ENCODE measurements around the gene SLC39A8.

Gene SLC39A8

DNA sequence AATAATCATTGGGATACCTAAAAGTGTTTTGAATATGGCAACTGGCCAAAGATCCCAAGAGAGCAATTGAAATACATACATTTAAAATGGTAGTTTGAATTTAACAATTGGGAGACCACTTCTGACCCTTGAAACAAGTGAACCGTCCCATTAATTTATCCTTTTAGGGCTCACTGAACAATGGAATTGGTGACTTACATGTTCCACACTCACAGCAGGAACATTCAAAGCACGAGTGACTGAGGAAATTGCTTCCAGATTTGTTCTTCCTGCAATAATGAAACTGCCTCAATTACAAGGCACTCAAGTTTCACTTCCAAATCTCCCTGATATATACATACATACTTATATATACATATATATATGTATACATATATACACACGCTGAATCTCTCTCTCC is 20.6 kb downstream of the SLC39A8 start:
- no peaks in the 10 kb centered on the region for H3K9me3 ChIP-seq (ENCODE audit: control insufficient read depth, insufficient read depth, low read length)
- no peaks in the 10 kb centered on the region for H3K36me3 ChIP-seq (ENCODE audit: insufficient read depth, low read length)
- H3K4me1 ChIP-seq (ENCODE audit: insufficient read depth, low read length), result peaks cover 35% of the 10 kb centered on the region
- H3K9ac ChIP-seq (ENCODE audit: low read depth, low read length), result no peak overlapping the region

DNA sequence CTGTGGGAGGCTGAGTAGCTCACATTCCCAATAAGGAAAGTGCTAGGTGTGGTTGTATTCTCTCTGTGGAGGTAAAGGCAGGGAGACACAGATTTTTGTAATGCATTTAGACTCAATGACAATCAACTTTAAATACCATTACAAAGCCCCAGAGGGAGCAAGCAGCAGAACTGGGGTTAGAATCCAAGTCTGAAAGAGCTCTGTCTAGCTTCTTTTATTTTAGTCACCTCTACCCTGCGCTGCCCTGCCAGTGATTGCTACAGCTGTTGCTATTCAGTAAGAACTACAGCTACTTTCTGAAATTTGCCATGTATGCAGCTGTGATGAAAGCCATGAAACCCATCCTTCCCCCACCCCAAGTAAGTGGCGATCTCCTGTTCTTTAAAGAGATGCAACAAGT is 22.5 kb downstream of the SLC39A8 start:
- Histone ChIP-seq H3K36me3 (ENCODE audit: insufficient read depth, low read length) (no peaks in the 10 kb centered on the region), H3K4me1 (ENCODE audit: insufficient read depth, low read length) (peaks cover 46% of the 10 kb centered on the region)

DNA sequence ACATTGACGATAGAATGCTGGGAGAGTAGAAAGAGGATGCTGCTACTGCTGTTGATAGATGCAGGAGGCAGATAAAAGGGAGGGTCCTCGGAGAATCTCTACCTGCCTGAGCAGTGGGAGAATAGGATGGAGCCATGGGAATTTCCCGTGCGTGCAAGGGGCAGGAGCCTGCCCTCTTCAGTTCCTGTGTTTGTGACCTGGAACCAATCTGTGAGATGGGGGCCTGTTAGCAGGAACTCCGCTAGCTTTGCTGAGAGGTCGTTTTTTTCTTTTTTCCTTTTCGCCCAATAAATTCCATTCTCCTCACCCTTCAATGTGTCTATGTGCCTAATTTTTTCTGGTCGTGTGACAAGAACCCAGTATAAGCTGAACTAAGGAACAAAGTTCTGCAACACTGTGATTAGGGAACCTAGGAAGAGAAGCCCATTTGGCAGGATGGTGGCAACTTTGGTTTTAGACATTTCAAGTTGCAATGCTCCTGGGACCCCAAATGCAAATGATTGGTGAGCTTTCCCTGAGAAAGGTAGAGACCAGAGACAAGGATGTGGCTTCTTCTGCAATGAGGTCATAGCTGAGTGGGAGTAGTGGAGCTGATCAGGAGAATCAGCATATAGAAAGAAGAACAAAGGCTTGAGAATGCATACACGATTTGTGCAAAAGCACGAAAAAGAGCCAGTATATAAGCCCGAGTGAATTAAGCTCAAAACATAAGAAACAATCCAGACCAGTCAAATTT is 23.9 kb downstream of the SLC39A8 start:
- peaks cover 46% of the 10 kb centered on the region for H3K4me1 ChIP-seq (ENCODE audit: insufficient read depth, low read length)
- H3K9ac ChIP-seq (ENCODE audit: low read depth, low read length), result no peak overlapping the region; the same call in 1 of the 2 replicates
- H3K36me3 ChIP-seq (ENCODE audit: insufficient read depth, low read length), result no peaks in the 10 kb centered on the region
- H3K9me3 ChIP-seq (ENCODE audit: control insufficient read depth, insufficient read depth, low read length), result no peaks in the 10 kb centered on the region

More for the DNA sequence above, 22.5 kb downstream of the SLC39A8 start:
- H3K9me3 ChIP-seq (ENCODE audit: control insufficient read depth, insufficient read depth, low read length), result no peaks in the 10 kb centered on the region
- H3K9ac ChIP-seq (ENCODE audit: low read depth, low read length), result no peak overlapping the region

DNA sequence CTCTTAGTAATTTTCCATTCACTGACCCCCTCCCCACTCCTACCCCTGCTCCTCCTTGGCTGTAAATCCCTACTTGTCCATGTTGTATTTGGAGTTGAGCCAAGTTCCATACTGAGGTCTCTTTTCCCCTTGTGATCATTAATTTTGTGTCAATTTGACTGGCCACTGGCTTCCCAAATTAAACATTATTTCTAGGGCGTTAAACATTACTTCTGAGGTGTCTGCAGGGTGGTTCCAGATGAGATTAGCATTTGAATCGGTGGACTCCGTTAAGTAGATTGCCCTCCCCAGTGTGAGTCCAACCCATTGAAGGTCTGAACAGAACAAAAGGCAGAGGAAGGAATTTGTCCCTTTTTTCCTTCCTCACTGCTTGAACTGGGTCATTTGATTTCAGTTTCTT is 25.7 kb downstream of the SLC39A8 start:
- H3K36me3 ChIP-seq (ENCODE audit: insufficient read depth, low read length), result no peaks in the 10 kb centered on the region
- no peaks in the 10 kb centered on the region for H3K9me3 ChIP-seq (ENCODE audit: control insufficient read depth, insufficient read depth, low read length)
- H3K4me1 ChIP-seq (ENCODE audit: insufficient read depth, low read length), result peaks cover 44% of the 10 kb centered on the region
- no peak overlapping the region for H3K9ac ChIP-seq (ENCODE audit: low read depth, low read length)

DNA sequence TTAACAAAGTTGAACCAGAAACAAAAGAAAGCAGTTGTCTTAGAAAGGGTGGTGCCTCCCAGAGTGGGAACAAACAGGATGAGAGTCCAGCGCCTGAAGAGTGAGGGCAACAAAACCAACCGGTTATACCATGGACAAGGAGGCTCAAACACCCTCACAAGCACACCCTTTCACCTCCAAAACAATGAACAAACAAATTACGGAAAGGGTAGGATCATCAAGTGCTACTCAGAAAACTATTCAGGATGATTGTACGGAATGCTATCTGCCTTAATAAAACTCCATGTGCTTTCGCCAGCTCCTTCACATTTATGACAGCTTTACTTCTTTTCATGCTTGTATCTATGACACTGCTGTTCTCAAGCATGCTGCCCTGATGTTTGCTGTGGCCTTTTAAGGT is 26.8 kb downstream of the SLC39A8 start:
- H3K9ac ChIP-seq (ENCODE audit: low read depth, low read length), result no peak overlapping the region
- no peaks in the 10 kb centered on the region for H3K36me3 ChIP-seq (ENCODE audit: insufficient read depth, low read length)
- peaks cover 41% of the 10 kb centered on the region for H3K4me1 ChIP-seq (ENCODE audit: insufficient read depth, low read length)
- no peaks in the 10 kb centered on the region for H3K9me3 ChIP-seq (ENCODE audit: control insufficient read depth, insufficient read depth, low read length)

DNA sequence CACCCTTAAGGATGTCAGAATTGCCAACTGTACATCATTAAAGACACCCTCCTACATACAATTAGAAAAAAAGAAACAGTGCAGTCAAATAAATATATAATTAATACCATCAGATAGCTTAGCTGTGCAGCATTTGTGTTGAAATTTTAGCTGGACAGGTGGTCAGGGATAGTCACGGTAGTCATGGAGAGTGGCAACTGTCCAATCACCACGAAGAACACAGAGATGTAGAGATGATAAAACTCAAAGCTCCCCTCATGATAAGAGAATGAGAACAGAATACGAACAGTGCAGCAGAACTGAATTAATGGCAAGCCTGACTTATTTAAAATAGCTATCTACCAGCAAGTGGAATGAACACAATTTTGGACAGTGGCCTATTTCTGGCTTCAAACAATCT is 27.2 kb downstream of the SLC39A8 start:
- Histone ChIP-seq H3K36me3 (ENCODE audit: insufficient read depth, low read length) (no peaks in the 10 kb centered on the region), H3K9me3 (ENCODE audit: control insufficient read depth, insufficient read depth, low read length) (no peaks in the 10 kb centered on the region), H3K4me1 (ENCODE audit: insufficient read depth, low read length) (peaks cover 37% of the 10 kb centered on the region), H3K9ac (ENCODE audit: low read depth, low read length) (no peak overlapping the region)

DNA sequence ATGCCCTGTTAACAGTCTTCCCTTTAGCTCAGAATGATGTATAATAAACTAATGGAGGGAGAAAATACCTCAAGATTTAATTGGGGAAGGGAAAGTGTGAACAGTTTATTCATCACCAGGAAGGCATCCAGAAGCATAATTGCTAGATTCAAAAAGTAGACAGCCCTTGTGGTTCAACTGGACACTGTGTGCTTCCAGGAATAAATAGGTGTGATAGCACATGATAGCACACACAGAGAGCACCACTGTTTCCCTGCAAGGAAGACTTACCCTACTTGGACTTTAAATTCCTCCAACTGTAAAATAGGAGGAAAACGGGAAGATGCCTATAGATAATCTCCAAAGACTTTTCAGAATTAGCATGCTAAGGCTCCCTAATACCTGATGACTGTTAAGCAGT is 27.8 kb downstream of the SLC39A8 start:
- no peaks in the 10 kb centered on the region for H3K36me3 ChIP-seq (ENCODE audit: insufficient read depth, low read length)
- no peak overlapping the region for H3K9ac ChIP-seq (ENCODE audit: low read depth, low read length)
- H3K4me1 ChIP-seq (ENCODE audit: insufficient read depth, low read length), result peaks cover 31% of the 10 kb centered on the region
- no peaks in the 10 kb centered on the region for H3K9me3 ChIP-seq (ENCODE audit: control insufficient read depth, insufficient read depth, low read length)

DNA sequence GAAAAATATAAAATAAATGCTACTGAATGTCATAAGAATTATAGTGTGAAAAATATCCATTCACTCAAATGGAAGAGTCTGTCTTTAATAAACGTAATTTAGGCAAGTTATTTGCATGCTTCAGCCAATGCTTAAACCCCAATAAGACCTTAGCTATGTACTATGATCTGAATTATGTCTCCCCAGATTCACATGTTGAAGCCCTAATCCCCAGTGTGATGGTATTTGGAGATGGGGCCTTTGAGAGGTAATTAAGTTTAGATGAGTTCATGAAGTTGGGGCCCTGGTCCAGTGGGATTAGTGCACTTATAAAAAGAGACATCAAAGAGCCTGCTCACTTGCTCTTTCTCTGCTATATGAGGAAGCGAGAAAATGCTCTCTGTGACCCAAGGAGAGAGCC is 28.7 kb downstream of the SLC39A8 start:
- no peak overlapping the region for H3K9ac ChIP-seq (ENCODE audit: low read depth, low read length)
- H3K9me3 ChIP-seq (ENCODE audit: control insufficient read depth, insufficient read depth, low read length), result no peaks in the 10 kb centered on the region
- no peaks in the 10 kb centered on the region for H3K36me3 ChIP-seq (ENCODE audit: insufficient read depth, low read length)
- H3K4me1 ChIP-seq (ENCODE audit: insufficient read depth, low read length), result peaks cover 22% of the 10 kb centered on the region

DNA sequence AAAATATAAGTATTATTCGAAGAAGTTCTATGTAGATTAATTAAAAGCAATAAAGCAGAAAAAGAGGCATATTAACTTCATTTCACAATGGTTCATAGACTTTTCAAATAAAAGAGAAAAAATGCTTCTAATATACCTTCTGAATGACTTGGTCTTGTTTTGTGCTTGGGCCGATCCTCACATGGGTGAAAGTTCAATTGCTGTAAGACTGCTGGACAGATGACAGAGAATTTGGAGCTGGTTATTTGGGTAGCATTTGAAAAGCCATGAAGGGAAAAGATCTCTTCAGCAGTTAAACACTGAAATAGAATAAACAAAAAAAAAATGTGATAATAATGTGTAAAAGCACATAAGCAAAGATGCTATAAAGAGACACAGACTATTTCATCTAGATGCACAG is 29.8 kb downstream of the SLC39A8 start:
- Histone ChIP-seq H3K36me3 (ENCODE audit: insufficient read depth, low read length) (no peaks in the 10 kb centered on the region), H3K4me1 (ENCODE audit: insufficient read depth, low read length) (peaks cover 15% of the 10 kb centered on the region), H3K9me3 (ENCODE audit: control insufficient read depth, insufficient read depth, low read length) (0 out of 2 replicates have a peak, but pooled peaks cover 2% of the 10 kb centered on the region), H3K9ac (ENCODE audit: low read depth, low read length) (no peak overlapping the region)

DNA sequence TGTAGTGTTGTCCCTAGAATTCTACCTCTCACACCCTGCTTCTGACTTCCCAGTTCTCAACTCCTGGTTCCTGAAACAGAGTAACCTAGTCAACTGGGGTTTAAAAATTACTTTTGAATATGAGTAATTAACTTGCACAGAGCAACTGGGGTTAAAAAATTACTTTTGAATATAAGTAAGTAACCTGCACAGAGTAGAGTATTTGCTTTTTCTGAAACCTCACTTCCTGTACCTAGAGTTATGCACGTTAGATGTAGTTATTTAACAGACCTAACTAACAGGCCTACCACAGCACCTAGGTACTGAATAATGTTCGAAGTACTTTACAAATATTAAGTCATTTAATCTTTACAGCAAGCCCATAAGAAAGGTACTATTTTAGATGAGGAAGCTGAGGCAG is 32.9 kb downstream of the SLC39A8 start:
- H3K36me3 ChIP-seq (ENCODE audit: insufficient read depth, low read length), result no peaks in the 10 kb centered on the region
- H3K4me1 ChIP-seq (ENCODE audit: insufficient read depth, low read length), result peaks cover 4% of the 10 kb centered on the region; the same call in 1 of the 2 replicates
- no peak overlapping the region for H3K9ac ChIP-seq (ENCODE audit: low read depth, low read length)
- 0 out of 2 replicates have a peak, but pooled peaks cover 2% of the 10 kb centered on the region for H3K9me3 ChIP-seq (ENCODE audit: control insufficient read depth, insufficient read depth, low read length)

DNA sequence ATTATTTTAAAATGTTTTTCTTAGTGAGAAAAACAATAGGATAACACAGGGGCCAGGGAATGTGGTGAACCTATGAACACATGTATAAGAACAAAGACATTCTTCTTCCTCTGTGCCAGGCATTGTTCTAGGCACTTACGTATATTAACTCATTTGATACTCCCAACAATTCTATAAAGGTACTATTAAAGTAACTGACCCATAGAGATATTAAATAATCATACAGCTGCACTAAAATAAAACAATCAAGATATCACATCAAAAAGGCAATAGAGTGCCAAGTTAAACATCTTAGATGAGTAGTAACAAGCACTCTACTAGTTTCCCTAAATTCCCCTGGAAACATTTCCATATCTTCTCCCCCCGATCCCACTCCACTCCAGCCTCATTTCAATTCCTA is 33.4 kb downstream of the SLC39A8 start:
- H3K9ac ChIP-seq (ENCODE audit: low read depth, low read length), result no peak overlapping the region
- H3K9me3 ChIP-seq (ENCODE audit: control insufficient read depth, insufficient read depth, low read length), result 0 out of 2 replicates have a peak, but pooled peaks cover 2% of the 10 kb centered on the region
- H3K36me3 ChIP-seq (ENCODE audit: insufficient read depth, low read length), result no peaks in the 10 kb centered on the region
- peaks cover 4% of the 10 kb centered on the region; the same call in 1 of the 2 replicates for H3K4me1 ChIP-seq (ENCODE audit: insufficient read depth, low read length)

DNA sequence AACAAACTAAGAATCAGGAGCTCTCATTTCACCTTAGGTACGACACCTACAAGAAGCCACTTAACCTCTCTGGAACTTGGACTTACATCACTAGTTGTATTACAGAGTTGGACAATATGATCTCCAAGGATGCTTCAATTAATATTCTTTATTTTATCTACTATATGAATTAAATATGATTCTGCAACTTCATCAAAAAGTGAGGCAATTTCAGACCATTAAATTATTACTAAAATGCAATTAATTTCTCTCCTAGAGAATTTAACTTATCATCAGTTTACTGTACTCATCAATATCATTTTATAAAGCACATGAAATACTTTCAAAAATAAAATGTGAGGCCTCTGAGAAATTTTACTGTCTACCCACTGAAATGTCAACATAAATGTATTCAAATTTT is 33.9 kb downstream of the SLC39A8 start:
- Histone ChIP-seq H3K9ac (ENCODE audit: low read depth, low read length) (no peak overlapping the region), H3K4me1 (ENCODE audit: insufficient read depth, low read length) (peaks cover 4% of the 10 kb centered on the region; the same call in 1 of the 2 replicates), H3K36me3 (ENCODE audit: insufficient read depth, low read length) (no peaks in the 10 kb centered on the region), H3K9me3 (ENCODE audit: control insufficient read depth, insufficient read depth, low read length) (0 out of 2 replicates have a peak, but pooled peaks cover 2% of the 10 kb centered on the region)

DNA sequence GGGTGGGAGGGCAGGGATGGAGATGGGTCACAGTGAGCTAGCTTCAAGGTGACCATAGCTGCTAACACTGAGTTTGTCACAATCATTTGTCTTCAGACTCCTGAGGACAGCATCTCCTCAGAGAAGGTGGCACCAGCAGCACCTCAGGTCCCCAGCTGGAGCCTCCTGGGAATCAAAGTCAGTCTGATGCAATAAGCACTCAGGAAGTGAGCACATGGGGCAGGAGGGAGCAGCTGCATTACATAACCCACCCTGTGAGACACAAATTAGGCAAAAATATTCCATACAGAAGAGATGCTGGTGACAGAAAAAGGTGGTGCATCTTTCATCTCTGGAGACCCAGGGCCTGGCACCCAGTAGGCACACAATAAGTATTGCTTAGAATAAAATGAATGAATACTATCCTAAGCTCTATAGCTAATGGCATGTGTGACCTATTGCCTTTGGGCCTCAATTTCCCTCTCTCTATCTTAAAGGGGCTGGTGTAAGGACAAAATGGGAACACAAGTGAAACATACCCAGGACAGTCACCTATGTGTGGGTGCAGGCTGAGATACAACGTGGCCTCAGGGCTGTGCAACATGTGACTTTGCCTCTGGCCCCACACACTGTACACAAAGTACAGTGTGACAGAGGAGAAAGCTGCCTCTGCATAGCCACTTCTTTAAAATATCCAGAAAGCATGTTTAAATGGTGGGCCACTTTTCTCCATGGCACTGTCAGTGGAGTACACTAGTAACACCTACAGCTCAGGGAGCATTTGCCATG is 37.1 kb downstream of the SLC39A8 start:
- H3K9ac ChIP-seq (ENCODE audit: low read depth, low read length), result no peak overlapping the region
- H3K36me3 ChIP-seq (ENCODE audit: insufficient read depth, low read length), result no peaks in the 10 kb centered on the region
- 0 out of 2 replicates have a peak, but pooled peaks cover 2% of the 10 kb centered on the region for H3K9me3 ChIP-seq (ENCODE audit: control insufficient read depth, insufficient read depth, low read length)
- peaks cover 4% of the 10 kb centered on the region; the same call in 1 of the 2 replicates for H3K4me1 ChIP-seq (ENCODE audit: insufficient read depth, low read length)

DNA sequence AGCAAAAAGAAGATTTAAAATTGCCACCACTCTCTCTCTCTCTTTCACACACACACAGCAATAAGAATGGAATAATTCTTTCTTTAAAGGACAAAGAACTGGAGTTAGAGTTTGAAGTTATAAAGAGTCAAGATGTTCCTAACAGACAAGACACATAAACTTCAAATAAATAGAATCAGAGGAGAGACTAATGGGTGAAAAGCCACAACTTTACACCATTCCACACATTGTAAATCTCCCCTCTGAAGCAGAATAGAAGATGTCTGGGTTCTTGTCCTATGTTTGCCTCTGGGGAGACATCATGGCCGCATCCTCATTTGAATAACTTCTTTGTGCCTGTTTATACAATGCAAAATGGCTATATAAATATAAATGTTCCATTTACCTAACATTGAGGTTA is 39.6 kb downstream of the SLC39A8 start:
- Histone ChIP-seq H3K36me3 (ENCODE audit: insufficient read depth, low read length) (no peaks in the 10 kb centered on the region), H3K4me1 (ENCODE audit: insufficient read depth, low read length) (peaks cover 4% of the 10 kb centered on the region; the same call in 1 of the 2 replicates), H3K9me3 (ENCODE audit: control insufficient read depth, insufficient read depth, low read length) (no peaks in the 10 kb centered on the region), H3K9ac (ENCODE audit: low read depth, low read length) (no peak overlapping the region)

DNA sequence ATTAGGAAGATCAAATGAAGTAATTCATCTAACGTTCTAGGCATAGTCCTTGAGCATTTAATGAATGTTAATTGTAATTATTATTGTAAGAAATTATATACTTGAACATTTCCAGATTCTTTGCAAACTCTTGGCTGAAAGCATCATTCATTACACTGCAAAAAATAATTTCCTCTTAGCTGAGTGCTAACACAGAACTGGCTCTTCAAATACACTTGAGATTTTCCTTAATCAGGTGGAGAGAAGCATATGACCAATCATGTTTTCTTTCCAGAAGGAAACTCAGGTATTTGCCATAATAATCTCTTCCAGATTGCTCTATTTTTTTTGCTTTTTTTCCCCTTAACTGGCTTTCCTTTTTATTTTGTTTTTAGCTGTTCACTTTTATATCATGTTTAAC is 42.5 kb downstream of the SLC39A8 start:
- Histone ChIP-seq H3K9ac (ENCODE audit: low read depth, low read length) (no peak overlapping the region), H3K4me1 (ENCODE audit: insufficient read depth, low read length) (peaks cover 5% of the 10 kb centered on the region), H3K9me3 (ENCODE audit: control insufficient read depth, insufficient read depth, low read length) (no peaks in the 10 kb centered on the region), H3K36me3 (ENCODE audit: insufficient read depth, low read length) (no peaks in the 10 kb centered on the region)

Measured in ES-I3 (cell line).